Central memory CD4-positive, alpha-beta T cell (primary cell): Measurements from ENCODE around the gene MROH8.
A peak's percentile ranks its signal among the peaks of the same experiment; 100 is the strongest.
"Not testable (repeated sequence)": the region's sequence is repeated elsewhere in the genome, so short reads cannot be mapped to it uniquely, and the experiment has no call there.

Experiments
- DNase-seq: peaks from one replicate; pipeline ENCODE4 v3.0.0; 2022

Gene MROH8

GRCh38 chr20:37081717-37082289 is 97.5 kb downstream of the MROH8 start:
- peak; percentile 33 for DNase-seq

- no peak for DNase-seq
Observed at GRCh38 chr20:37077009-37077408, 102.3 kb downstream of the MROH8 start.

DNA sequence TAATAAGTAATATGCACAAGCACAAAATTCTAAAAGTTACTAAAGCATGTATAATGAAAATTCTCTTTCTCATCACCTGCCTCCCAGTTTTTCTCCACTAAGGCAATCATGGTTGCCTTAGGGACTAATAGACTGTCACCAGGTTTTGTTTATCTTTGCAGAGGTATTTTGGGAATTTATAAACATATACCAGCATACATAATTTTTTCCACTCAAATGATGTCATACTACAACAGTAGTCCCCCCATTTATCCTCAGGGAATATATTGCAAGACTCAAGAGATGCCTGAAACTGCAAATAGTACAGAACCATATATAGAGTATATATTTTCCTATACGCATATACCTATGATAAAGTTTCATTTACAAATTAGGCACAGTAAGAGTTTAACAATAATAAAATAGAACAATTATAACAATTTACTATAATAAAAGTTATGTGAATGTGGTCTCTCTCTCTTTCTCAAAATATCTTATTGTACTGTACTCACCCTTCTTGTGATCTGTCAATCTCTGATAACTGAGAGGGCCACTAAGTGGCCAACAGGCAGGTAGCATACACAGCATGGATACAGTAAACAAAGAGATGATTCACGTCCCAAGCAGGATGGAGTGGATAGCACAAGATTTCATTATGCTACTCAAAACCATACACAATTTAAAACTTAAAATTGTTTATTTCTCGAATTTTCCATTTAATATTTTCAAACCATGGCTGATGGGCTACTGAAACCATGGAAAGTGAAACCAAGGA is 103.2 kb downstream of the MROH8 start:
- DNase-seq = no peak

DNA sequence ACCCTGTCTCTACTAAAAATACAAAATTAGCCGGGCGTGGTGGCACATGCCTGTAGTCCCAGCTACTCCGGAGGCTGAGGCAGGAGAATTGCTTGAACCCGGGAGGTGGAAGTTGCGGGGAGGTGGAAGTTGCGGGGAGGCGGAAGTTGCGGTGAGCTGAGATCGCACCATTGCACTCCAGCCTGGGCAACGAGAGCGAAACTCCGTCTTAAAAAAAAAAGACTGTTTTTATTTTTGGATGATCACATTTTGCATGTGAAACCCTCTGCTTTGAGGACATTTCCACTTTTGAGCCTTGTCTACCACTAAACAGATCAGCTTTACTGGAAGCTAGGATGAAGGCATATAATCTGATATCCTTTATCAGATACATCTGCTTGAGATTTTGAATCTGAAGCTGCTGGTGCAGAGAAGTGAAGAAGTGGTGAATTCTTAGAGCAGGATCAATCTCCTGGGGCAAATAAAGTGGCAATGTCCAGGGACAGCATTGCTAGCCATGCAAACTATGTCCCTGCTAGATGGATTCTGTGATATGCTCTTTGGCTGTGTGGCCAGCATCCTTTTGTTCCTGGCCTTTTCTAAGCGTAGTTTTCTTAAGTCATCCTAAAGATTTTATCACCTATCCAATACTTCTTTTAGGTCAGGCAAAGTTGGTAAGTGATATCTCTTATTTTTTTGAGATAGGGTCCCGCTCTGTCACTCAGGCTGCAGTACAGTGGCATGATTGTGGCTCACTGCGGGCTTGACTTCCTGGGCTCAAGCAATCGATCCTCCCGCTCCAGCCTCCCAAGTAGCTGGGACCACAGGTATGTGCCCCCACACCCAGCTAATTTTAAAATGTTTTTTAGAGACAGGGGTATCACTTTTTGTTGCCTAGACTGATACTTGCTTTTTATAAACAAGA is 106.8 kb downstream of the MROH8 start:
- no peak for DNase-seq

DNA sequence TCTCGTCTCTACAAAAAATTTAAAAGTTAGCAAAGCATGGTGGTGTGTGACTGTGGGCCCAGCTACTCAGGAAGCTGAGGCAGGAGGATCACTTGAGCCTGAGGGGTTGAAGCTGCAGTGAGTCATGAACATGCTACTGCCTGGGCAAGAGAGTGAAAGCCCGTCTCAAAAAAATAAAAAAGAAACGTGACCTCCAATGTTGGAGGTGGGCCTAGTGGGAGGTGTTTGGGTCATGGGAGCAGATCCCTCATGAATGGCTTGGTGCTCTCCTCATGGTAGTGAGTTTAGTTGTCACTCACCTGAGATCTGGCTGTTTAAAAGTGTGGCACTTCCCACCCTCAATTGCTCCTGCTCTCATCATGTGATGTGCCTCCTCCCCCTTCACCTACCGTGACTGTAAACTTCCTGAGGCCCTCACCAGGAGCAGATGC is 107.9 kb downstream of the MROH8 start:
- peak; percentile 27 for DNase-seq

DNA sequence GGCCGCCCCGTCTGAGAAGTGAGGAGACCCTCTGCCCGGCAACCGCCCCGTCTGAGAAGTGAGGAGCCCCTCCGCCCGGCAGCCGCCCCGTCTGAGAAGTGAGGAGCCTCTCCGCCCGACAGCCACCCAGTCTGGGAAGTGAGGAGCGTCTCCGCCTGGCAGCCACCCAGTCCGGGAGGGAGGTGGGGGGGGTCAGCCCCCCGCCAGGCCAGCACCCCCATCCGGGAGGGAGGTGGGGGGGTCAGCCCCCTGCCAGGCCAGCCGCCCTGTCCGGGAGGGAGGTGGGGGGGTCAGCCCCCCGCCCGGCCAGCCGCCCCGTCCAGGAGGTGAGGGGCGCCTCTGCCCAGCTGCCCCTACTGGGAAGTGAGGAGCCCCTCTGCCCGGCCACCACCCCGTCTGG is 109.8 kb downstream of the MROH8 start:
- not testable (repeated sequence) for DNase-seq

DNA sequence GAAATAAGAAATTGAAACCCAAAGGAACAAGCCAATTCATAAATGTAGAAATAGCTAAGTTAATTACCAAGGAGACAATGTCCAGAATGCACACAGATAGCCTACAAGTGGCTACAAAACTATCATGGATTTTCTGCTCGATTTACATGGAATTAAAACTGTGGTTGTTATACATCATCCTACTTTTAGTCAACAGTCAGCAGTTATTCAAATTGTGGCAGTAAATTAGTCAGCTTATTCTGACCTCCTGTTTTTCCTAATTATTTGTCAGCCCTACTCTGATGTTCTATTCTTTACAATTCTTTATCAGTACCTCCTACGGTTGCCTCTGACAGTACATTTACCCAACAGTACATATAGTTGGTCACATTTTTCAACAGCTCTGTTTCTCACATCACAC is 113.2 kb downstream of the MROH8 start:
- DNase-seq = no peak

- DNase-seq = no peak
Observed at GRCh38 chr20:37055276-37055675, 124.1 kb downstream of the MROH8 start.

GRCh38 chr20:37053230-37053950 is 126.0 kb downstream of the MROH8 start:
- DNase-seq = no peak
